ENCODE data around the gene UAP1. TPM values are rescaled to one million over a fixed set of nuclear protein-coding genes. Genes with fewer than 3 reads are reported as not detected.

The UAP1 gene
- total RNA-seq, 1 donor from 2014 or later = 103 TPM

GRCh38 chr1:162626094-162626493, 64.6 kb downstream of the UAP1 start:
- Histone ChIP-seq H3K9ac (ENCODE audit: low read length) (no peak overlapping the region), H3K9me3 (ENCODE audit: insufficient read depth, low read depth, low read length) (no peaks in the 10 kb centered on the region), H3K36me3 (ENCODE audit: insufficient read depth, low read length) (no peaks in the 10 kb centered on the region), H3K4me3 (ENCODE audit: insufficient read depth, low read depth, low read length) (no peak overlapping the region), H3K79me2 (ENCODE audit: insufficient read depth, low read length) (no peaks in the 10 kb centered on the region), H3K27ac (ENCODE audit: low read depth, low read length) (no peak overlapping the region), H4K20me1 (ENCODE audit: insufficient read depth, low read length) (no peaks in the 10 kb centered on the region), H2AFZ (ENCODE audit: low read depth, low read length) (no peak overlapping the region), H3K4me1 (ENCODE audit: insufficient read depth, low read length) (peaks cover 14% of the 10 kb centered on the region), H3K4me2 (ENCODE audit: low read length) (no peak overlapping the region), H3K27me3 (ENCODE audit: insufficient read depth, low read length) (no peaks in the 10 kb centered on the region)
- FAIRE-seq (no peak), DNase-seq (ENCODE audit: low read depth) (no peak)
- Mint-ChIP-seq H3K36me3 (ENCODE audit: low read depth, unreplicated experiment) (peaks cover 2% of the 10 kb centered on the region), H3K9me3 (ENCODE audit: unreplicated experiment) (peaks cover 2% of the 10 kb centered on the region), H3K27ac (ENCODE audit: unreplicated experiment) (no peak overlapping the region), H3K4me1 (ENCODE audit: low read depth, unreplicated experiment) (peaks cover 26% of the 10 kb centered on the region), H3K4me3 (ENCODE audit: unreplicated experiment) (no peak overlapping the region), H3K27me3 (ENCODE audit: low read depth, unreplicated experiment) (no peaks in the 10 kb centered on the region)
- no peak for TF ChIP-seq EZH2 (IDR thresholded peaks at IDR 0.05; ENCODE audit: insufficient read depth, low read length)
- TF ChIP-seq CTCF (IDR thresholded peaks at IDR 0.05; ENCODE audit: insufficient read depth, low read depth, low read length) = no peak

DNA sequence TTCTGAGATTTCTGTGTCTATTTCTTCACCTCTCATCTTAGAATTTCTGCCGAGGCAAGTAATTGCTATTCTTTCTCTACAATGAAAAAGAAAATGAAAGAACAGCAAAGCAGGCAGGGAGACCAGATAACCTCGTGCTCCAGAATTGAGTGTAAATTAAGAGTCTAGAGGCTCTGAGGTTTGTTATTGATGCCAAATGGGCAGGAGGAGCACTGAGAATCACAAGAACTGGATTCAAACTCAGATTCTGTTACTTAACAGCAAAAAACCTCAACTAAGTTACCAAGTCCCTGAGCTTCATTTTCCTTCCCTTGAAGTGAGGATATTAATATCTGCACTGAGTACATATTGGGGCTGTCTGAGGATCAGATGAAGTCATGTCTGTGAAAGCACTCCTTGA, 65.2 kb downstream of the UAP1 start:
- Mint-ChIP-seq H3K9me3 (ENCODE audit: unreplicated experiment) (peaks cover 2% of the 10 kb centered on the region), H3K27me3 (ENCODE audit: low read depth, unreplicated experiment) (no peaks in the 10 kb centered on the region), H3K4me3 (ENCODE audit: unreplicated experiment) (no peak overlapping the region), H3K36me3 (ENCODE audit: low read depth, unreplicated experiment) (peaks cover 2% of the 10 kb centered on the region), H3K4me1 (ENCODE audit: low read depth, unreplicated experiment) (peaks cover 33% of the 10 kb centered on the region), H3K27ac (ENCODE audit: unreplicated experiment) (no peak overlapping the region)
- Histone ChIP-seq H3K36me3 (ENCODE audit: insufficient read depth, low read length) (no peaks in the 10 kb centered on the region), H3K4me1 (ENCODE audit: insufficient read depth, low read length) (peaks cover 21% of the 10 kb centered on the region), H4K20me1 (ENCODE audit: insufficient read depth, low read length) (no peaks in the 10 kb centered on the region), H3K27me3 (ENCODE audit: insufficient read depth, low read length) (no peaks in the 10 kb centered on the region), H3K79me2 (ENCODE audit: insufficient read depth, low read length) (no peaks in the 10 kb centered on the region), H3K9ac (ENCODE audit: low read length) (no peak overlapping the region), H2AFZ (ENCODE audit: low read depth, low read length) (no peak overlapping the region), H3K4me3 (ENCODE audit: insufficient read depth, low read depth, low read length) (no peak overlapping the region), H3K4me2 (ENCODE audit: low read length) (no peak overlapping the region), H3K27ac (ENCODE audit: low read depth, low read length) (no peak overlapping the region), H3K9me3 (ENCODE audit: insufficient read depth, low read depth, low read length) (no peaks in the 10 kb centered on the region)
- DNase-seq (ENCODE audit: low read depth) = no peak
- FAIRE-seq = peak; percentile 56
- no peak for TF ChIP-seq CTCF (IDR thresholded peaks at IDR 0.05; ENCODE audit: insufficient read depth, low read depth, low read length)
- TF ChIP-seq EZH2 (IDR thresholded peaks at IDR 0.05; ENCODE audit: insufficient read depth, low read length) = no peak

DNA sequence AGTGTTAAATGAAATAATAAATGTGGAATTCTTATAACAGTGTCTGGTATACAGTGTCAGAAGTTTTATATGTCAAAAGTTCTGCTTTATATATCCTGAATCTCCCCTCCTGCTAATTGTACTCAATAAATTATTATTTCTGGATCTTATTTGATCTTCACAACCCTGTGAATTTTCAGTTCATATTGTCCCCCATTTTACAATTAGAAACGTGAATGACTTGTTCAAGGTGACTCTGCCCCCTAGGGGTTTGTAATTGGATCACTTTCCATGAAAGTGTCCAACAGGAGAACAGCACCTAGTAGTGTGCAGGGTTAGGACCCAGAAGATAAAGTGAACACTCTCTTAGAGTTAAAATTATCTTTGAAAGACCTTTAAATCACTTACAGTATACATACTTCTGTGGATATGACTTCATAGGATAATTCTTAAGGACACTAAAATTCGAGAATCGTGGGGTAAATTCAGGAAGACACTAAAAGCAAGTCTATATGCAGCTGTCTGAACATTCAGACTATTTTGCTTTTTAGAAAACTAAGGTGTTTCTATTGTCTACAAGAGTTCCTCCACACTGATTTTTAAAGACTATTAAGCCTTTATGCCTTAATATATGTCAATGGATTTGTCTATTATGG, 66.3 kb downstream of the UAP1 start:
- Histone ChIP-seq H3K9ac (ENCODE audit: low read length) (no peak overlapping the region), H3K27me3 (ENCODE audit: insufficient read depth, low read length) (no peaks in the 10 kb centered on the region), H2AFZ (ENCODE audit: low read depth, low read length) (no peak overlapping the region), H3K4me2 (ENCODE audit: low read length) (no peak overlapping the region), H3K79me2 (ENCODE audit: insufficient read depth, low read length) (peaks cover under 1% of the 10 kb centered on the region), H3K27ac (ENCODE audit: low read depth, low read length) (no peak overlapping the region), H3K9me3 (ENCODE audit: insufficient read depth, low read depth, low read length) (no peaks in the 10 kb centered on the region), H3K4me3 (ENCODE audit: insufficient read depth, low read depth, low read length) (no peak overlapping the region), H4K20me1 (ENCODE audit: insufficient read depth, low read length) (no peaks in the 10 kb centered on the region), H3K4me1 (ENCODE audit: insufficient read depth, low read length) (peaks cover 27% of the 10 kb centered on the region), H3K36me3 (ENCODE audit: insufficient read depth, low read length) (no peaks in the 10 kb centered on the region)
- TF ChIP-seq CTCF (IDR thresholded peaks at IDR 0.05; ENCODE audit: insufficient read depth, low read depth, low read length) (peak; percentile 27), EZH2 (IDR thresholded peaks at IDR 0.05; ENCODE audit: insufficient read depth, low read length) (no peak)
- Mint-ChIP-seq H3K27ac (ENCODE audit: unreplicated experiment) (no peak overlapping the region), H3K9me3 (ENCODE audit: unreplicated experiment) (peaks cover 3% of the 10 kb centered on the region), H3K4me1 (ENCODE audit: low read depth, unreplicated experiment) (peaks cover 35% of the 10 kb centered on the region), H3K36me3 (ENCODE audit: low read depth, unreplicated experiment) (peaks cover 3% of the 10 kb centered on the region), H3K27me3 (ENCODE audit: low read depth, unreplicated experiment) (no peaks in the 10 kb centered on the region), H3K4me3 (ENCODE audit: unreplicated experiment) (no peak overlapping the region)
- no peak for FAIRE-seq
- no peak for DNase-seq (ENCODE audit: low read depth)

Data from astrocyte (in vitro differentiated cells and primary cell).